GM18502 (cell line): ENCODE results near the gene ERGIC2.
"Not testable (repeated sequence)": the region's sequence is repeated elsewhere in the genome, so short reads cannot be mapped to it uniquely, and the experiment has no call there.

Experiments
- ATAC-seq: cut with Tn5 transposase; IDR thresholded peaks from one replicate; pipeline ENCODE4 v1.9.1; 2021; ENCODE audit warnings: mild to moderate bottlenecking; ENCODE audit not compliant: unreplicated experiment, poor library complexity

The ERGIC2 gene

GRCh38 chr12:29306682-29307081, 74.3 kb downstream of the ERGIC2 start:
- ATAC-seq, result no peak

DNA sequence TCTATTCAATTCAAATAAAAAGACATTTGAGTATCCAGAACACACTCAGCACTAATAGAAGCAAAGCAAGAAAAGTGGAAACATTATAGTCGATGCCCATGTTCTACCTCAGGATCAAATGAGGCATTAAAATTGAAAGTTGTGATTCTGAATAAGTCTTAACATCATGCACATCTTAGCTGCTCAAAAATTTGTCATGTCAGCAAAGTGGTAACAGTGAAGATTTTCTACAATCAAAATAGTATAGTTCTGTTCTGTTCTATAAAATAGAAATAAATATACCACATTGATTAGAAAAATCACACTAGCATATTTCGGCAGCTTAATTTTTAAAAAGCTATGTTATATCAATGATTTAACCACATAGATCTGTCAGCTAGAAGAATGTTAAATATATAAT, 74.7 kb downstream of the ERGIC2 start:
- no peak for ATAC-seq

GRCh38 chr12:29304388-29304787, 76.6 kb downstream of the ERGIC2 start:
- no peak for ATAC-seq

DNA sequence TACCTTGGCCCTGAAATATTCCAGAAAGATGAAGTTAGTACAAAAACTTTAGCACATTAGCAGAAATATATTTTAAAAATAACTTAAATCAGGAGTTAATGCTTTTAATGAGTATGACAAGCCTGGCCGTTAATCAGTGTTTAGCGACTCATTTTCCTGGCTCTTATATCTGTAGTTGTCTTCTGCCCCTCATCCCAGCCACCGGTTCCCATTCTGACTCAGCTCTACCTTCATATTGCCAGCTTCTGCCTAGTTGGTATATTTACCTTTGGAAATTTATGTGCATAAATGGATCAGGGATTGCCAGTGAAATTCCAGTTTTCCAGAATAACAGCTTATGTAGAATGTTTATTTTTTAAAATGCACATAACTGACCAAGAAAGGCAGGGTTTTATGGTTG, 79.9 kb downstream of the ERGIC2 start:
- ATAC-seq, result no peak

- ATAC-seq, result peak; percentile 52
Measured at GRCh38 chr12:29299633-29300032, 81.3 kb downstream of the ERGIC2 start.

DNA sequence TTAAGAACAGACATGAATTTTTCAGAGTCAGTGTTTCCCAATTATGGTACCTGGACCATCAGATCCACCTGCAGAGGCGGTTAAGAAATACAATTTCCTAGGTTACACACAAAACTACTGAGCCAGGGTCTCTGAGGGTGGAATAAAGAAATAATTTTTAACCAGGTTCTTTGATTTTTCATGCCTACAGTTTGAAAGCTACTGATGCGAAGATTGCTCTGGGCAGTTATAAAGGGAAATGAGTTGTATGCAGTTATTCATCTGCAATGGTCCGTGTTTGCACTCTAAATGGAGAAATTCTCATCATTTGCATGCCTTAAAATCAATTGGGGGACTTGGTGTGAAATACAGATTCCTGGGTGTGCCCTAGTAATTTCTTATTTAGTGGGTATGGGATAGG, 89.7 kb downstream of the ERGIC2 start:
- no peak for ATAC-seq

GRCh38 chr12:29290475-29290874, 90.5 kb downstream of the ERGIC2 start:
- ATAC-seq, result not testable (repeated sequence)

DNA sequence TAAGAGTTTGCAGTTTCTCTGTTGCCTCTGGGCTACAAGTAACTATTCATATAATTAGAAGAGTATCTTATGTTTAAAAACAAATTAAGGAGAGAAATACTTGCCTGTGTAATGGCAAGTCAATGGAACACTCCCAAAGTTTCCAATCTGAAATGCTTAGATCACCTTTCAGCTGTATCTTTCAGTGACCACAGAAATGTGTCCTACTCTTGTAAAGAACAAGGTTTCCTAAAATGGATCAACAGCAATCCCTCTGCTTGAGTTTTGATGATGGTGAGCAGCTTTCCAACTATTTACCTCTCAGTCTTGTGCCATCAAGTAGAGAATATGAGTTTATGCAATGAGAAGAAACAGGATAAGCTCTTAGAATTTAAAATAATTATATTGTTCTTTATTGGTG, 92.9 kb downstream of the ERGIC2 start:
- no peak for ATAC-seq

DNA sequence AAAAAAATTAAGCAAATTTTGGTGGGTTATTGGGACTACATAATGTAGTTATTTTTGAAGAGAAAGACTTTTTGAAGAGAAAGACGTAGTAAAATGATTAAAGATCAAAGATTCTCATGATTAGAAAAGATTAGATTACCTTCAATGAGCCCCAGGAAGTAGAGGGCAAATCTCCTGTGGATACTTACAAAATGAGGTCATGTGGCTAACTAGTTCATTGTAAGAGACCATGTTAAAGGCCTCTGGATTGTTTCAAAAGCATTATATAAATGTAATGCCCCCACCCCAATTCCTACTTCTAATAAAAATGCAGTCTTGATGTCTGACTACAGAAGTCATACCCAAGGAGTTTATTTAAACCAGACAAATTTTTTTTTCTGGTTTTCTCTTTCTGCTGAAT, 93.3 kb downstream of the ERGIC2 start:
- no peak for ATAC-seq
